ENCODE data around the gene ANKRD12. TPM values are rescaled to one million over a fixed set of nuclear protein-coding genes. Genes with fewer than 3 reads are reported as not detected.
A peak's percentile ranks its signal among the peaks of the same experiment; 100 is the strongest.

ANKRD12 gene
- total RNA-seq, 1 donor from 2014 or later = 125 TPM

GRCh38 chr18:9146224-9146623, 9.6 kb downstream of the ANKRD12 start:
- DNase-seq (no peak), ATAC-seq (ENCODE audit: low read depth) (no peak)
- ChIA-PET CTCF (interaction anchor here (0.6 to 2.8 kb wide), 7 partner anchors 8 to 492 kb away, joined by 3 to 44 read pairs (median 4); no protein-coding TSS in a partner anchor), POLR2A (interaction anchor here (2.4 to 2.8 kb wide), 3 partner anchors 9 to 72 kb away, joined by 15 to 25 read pairs (median 15); partner anchors contain the start of genes ANKRD12 and NDUFV2)
- TF ChIP-seq, protein P1, sequence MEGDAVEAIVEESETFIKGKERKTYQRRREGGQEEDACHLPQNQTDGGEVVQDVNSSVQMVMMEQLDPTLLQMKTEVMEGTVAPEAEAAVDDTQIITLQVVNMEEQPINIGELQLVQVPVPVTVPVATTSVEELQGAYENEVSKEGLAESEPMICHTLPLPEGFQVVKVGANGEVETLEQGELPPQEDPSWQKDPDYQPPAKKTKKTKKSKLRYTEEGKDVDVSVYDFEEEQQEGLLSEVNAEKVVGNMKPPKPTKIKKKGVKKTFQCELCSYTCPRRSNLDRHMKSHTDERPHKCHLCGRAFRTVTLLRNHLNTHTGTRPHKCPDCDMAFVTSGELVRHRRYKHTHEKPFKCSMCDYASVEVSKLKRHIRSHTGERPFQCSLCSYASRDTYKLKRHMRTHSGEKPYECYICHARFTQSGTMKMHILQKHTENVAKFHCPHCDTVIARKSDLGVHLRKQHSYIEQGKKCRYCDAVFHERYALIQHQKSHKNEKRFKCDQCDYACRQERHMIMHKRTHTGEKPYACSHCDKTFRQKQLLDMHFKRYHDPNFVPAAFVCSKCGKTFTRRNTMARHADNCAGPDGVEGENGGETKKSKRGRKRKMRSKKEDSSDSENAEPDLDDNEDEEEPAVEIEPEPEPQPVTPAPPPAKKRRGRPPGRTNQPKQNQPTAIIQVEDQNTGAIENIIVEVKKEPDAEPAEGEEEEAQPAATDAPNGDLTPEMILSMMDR (IDR thresholded peaks at IDR 0.05) = no peak
- Mint-ChIP-seq H3K9me3 (no peaks in the 10 kb centered on the region), H3K27ac (peak overlapping the region; percentile 30), H3K27me3 (no peaks in the 10 kb centered on the region), H3K4me1 (peaks cover 82% of the 10 kb centered on the region), H3K4me3 (no peak overlapping the region), H3K36me3 (ENCODE audit: low read depth) (peaks cover 8% of the 10 kb centered on the region)
- intact Hi-C loops (cut with micrococcal nuclease) = loop anchor here (5.0 kb wide), 2 partner anchors 36 to 371 kb away; no protein-coding TSS in a partner anchor

GRCh38 chr18:9147440-9148202, 11.0 kb downstream of the ANKRD12 start:
- DNase-seq (no peak), ATAC-seq (ENCODE audit: low read depth) (peak; percentile 62)
- ChIA-PET POLR2A (interaction anchor here (1.3 to 2.8 kb wide), 4 partner anchors 11 to 74 kb away, joined by 7 to 25 read pairs (median 15); partner anchors contain the start of genes ANKRD12 and NDUFV2), CTCF (interaction anchor here (0.6 to 2.8 kb wide), 18 partner anchors 9 to 493 kb away, joined by 3 to 44 read pairs (median 4); no protein-coding TSS in a partner anchor)
- TF ChIP-seq, protein P1 (IDR thresholded peaks at IDR 0.05) = no peak
- Mint-ChIP-seq H3K4me3 (peak overlapping the region; percentile 39), H3K36me3 (ENCODE audit: low read depth) (peaks cover 8% of the 10 kb centered on the region), H3K27ac (peak overlapping the region; percentile 83), H3K9me3 (no peaks in the 10 kb centered on the region), H3K4me1 (peaks cover 79% of the 10 kb centered on the region), H3K27me3 (no peaks in the 10 kb centered on the region)
- intact Hi-C loops (cut with micrococcal nuclease) = loop anchor here (1.0 to 5.0 kb wide), 8 partner anchors 11 to 493 kb away; partner anchors contain the start of genes ANKRD12 and NDUFV2

DNA sequence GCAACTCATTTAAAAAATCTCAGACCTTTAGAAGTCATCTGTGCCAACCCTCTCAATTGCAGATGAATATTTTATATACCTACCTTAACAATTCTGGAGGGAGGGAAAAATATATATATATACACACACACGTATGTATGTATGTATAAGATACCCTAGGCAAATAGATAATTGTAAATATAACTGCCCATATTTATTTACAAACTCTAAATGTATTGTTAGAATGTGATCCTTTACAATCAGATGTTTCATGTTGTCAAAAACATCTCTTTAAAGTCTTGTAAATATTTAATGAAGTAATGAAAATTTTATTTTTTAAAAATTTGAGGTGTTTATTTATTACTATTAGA, 11.6 kb downstream of the ANKRD12 start:
- ATAC-seq (ENCODE audit: low read depth) (no peak), DNase-seq (no peak)
- no peaks in the 10 kb centered on the region for H3K27me3 Mint-ChIP-seq
- TF ChIP-seq, protein P1 (IDR thresholded peaks at IDR 0.05) = no peak
- POLR2A ChIA-PET = interaction anchor here (1.3 to 2.8 kb wide), 4 partner anchors 11 to 74 kb away, joined by 7 to 25 read pairs (median 15); partner anchors contain the start of genes ANKRD12 and NDUFV2
- intact Hi-C loops (cut with micrococcal nuclease) = loop anchor here (1.0 to 5.0 kb wide), 7 partner anchors 34 to 494 kb away; partner anchors contain the start of gene NDUFV2
- peaks cover 8% of the 10 kb centered on the region for H3K36me3 Mint-ChIP-seq (ENCODE audit: low read depth)
- H3K9me3 Mint-ChIP-seq = no peaks in the 10 kb centered on the region
- CTCF ChIA-PET = interaction anchor here (0.6 to 2.8 kb wide), 15 partner anchors 30 to 494 kb away, joined by 3 to 44 read pairs (median 3); no protein-coding TSS in a partner anchor
- no peak overlapping the region for H3K27ac Mint-ChIP-seq
- peaks cover 81% of the 10 kb centered on the region for H3K4me1 Mint-ChIP-seq
- H3K4me3 Mint-ChIP-seq = no peak overlapping the region

- intact Hi-C loops (cut with micrococcal nuclease) = loop anchor here (1.0 to 2.0 kb wide), 2 partner anchors 8 to 15 kb away; no protein-coding TSS in a partner anchor
- Mint-ChIP-seq H3K27ac (peak overlapping the region; percentile 36), H3K36me3 (ENCODE audit: low read depth) (peaks cover 16% of the 10 kb centered on the region), H3K4me1 (peaks cover 83% of the 10 kb centered on the region), H3K9me3 (no peaks in the 10 kb centered on the region), H3K4me3 (peak overlapping the region; percentile 8), H3K27me3 (no peaks in the 10 kb centered on the region)
- POLR2A ChIA-PET = interaction anchor here (1.2 kb wide), 1 partner anchor 77 kb away, joined by 5 read pairs; no protein-coding TSS in a partner anchor
- ATAC-seq (ENCODE audit: low read depth) (peak; percentile 56), DNase-seq (no peak)
- CTCF ChIA-PET = interaction anchor here (1.5 kb wide), 1 partner anchor 76 kb away, joined by 14 read pairs; no protein-coding TSS in a partner anchor
- TF ChIP-seq, protein P1 (IDR thresholded peaks at IDR 0.05) = no peak
Measured at GRCh38 chr18:9150121-9150520, 13.5 kb downstream of the ANKRD12 start.

GRCh38 chr18:9153256-9153655, 16.7 kb downstream of the ANKRD12 start:
- DNase-seq (no peak), ATAC-seq (ENCODE audit: low read depth) (no peak)
- no peak overlapping the region for H3K4me3 Mint-ChIP-seq
- no peaks in the 10 kb centered on the region for H3K9me3 Mint-ChIP-seq
- no peaks in the 10 kb centered on the region for H3K27me3 Mint-ChIP-seq
- H3K36me3 Mint-ChIP-seq (ENCODE audit: low read depth) = peaks cover 31% of the 10 kb centered on the region
- TF ChIP-seq, protein P1 (IDR thresholded peaks at IDR 0.05) = no peak
- H3K4me1 Mint-ChIP-seq = peaks cover 80% of the 10 kb centered on the region
- intact Hi-C loops (cut with micrococcal nuclease) = no loop called here
- CTCF ChIA-PET = interaction anchor here (1.1 to 1.6 kb wide), 2 partner anchors 28 to 80 kb away, joined by 3 to 8 read pairs; no protein-coding TSS in a partner anchor
- no peak overlapping the region for H3K27ac Mint-ChIP-seq
- POLR2A ChIA-PET = no interaction called here

All from activated B cell treated with CpG ODN at 0.5 μM for 24 hours (primary cell).